Measurements from ENCODE around the gene CCDC185.

The CCDC185 gene

GRCh38 chr1:223430236-223430635, 37.0 kb downstream of the CCDC185 start:
- TF ChIP-seq CTCF (conservative IDR thresholded peaks at IDR 0.05): no peak
- H3K27ac ChIP-seq: no peak overlapping the region

- no peak for TF ChIP-seq CTCF (conservative IDR thresholded peaks at IDR 0.05)
- H3K27ac ChIP-seq: no peak overlapping the region
Measured at GRCh38 chr1:223437151-223437550, 43.9 kb downstream of the CCDC185 start.

DNA sequence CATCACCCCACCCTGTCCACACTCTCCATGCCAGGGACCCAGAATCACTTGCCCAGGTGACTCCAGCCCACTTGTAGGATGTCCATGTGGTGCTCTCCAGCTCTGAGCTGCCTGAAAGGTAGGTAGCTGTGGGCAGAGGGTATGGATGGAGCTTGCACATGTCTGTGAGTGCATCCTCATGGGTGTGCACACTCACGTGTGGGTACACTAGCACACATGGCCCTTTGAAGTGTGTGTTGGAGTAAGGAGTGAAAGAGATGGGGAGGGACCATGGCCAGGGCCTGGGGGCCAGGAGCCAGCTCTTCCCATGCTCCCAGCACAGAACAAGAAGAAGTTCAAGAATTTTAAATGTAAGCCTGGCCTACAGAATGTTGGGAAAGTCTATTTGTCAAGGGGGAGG, 50.2 kb downstream of the CCDC185 start:
- no peak for TF ChIP-seq CTCF (conservative IDR thresholded peaks at IDR 0.05)
- H3K27ac ChIP-seq: no peak overlapping the region

DNA sequence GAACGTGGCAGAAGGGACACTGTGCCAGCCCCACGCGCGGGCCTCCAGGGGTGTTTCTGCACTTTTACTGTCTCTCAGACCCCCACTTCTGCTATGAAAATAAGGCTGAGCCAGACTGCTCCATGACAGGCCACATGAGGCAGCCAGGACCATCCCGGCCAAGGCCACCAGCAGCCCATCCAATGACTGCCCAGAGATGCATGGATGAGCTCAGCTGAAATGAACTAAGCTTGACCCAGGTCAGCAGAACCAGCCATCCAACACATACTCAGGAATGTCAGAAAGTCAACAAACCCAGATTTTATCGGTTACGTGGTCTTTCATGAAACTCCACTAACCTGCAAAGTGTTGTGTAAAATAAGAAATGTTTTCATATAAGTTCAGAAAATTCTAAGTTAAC, 51.2 kb downstream of the CCDC185 start:
- no peak for TF ChIP-seq CTCF (conservative IDR thresholded peaks at IDR 0.05)
- no peak overlapping the region for H3K27ac ChIP-seq
